AG04450 (cell line): ENCODE results near the gene SERP2. TPM values are rescaled to one million over a fixed set of nuclear protein-coding genes. Genes with fewer than 3 reads are reported as not detected.

ENCODE experiments used
- CTCF ChIA-PET: fragments of 300-600, 350-600 bp; formaldehyde crosslinking; extraction: SDS; loops from one replicate; lab custom pipeline; 2022; ENCODE audit warnings: antibody characterized with exemption, inconsistent platforms; lab: Charles Lee
- POLR2A ChIA-PET: fragments of 350-600 bp; formaldehyde crosslinking; extraction: SDS; loops from one replicate; lab custom pipeline; 2021; ENCODE audit warnings: antibody characterized with exemption, inconsistent platforms; lab: Yijun Ruan, JAX
- DNase-seq: peaks from one replicate; pipeline ENCODE4 v3.0.0-alpha.2; 2011; ENCODE audit warnings: low read depth, low spot score
- H3K27ac ChIP-seq: one replicate; pipeline ENCODE4 v1.5.1; 2012; ENCODE audit warnings: low read depth, low read length, control low read depth
- H3K27me3 ChIP-seq: one replicate; pipeline ENCODE4 v1.6.0; 2012; ENCODE audit warnings: low read length; ENCODE audit not compliant: control insufficient read depth, insufficient read depth
- H3K4me3 ChIP-seq: 2 replicates; pipeline ENCODE4 v1.5.1; 2011; ENCODE audit warnings: mild to moderate bottlenecking, low read depth, low read length, control low read depth
- H3K9me3 ChIP-seq: 2 replicates; pipeline ENCODE4 v1.5.1; 2012; ENCODE audit warnings: low read length; ENCODE audit not compliant: control insufficient read depth, insufficient read depth
- CTCF ChIP-seq: IDR thresholded peaks from 2 replicates; pipeline ENCODE4 v1.5.1; 2011; ENCODE audit warnings: low read depth, low read length, control low read depth, inconsistent platforms
- polyA plus RNA-seq: library from polyadenylated mRNA; depleted of rRNA; stranded (reverse); fragments of >200 nt; gene quantifications from 2 replicates; pipeline ENCODE4 v1.2.3, GENCODE V29; 2011

The SERP2 gene
- polyA plus RNA-seq, 1 experiment = 5.0 TPM

- Histone ChIP-seq H3K27ac (peak overlapping the region; percentile 53), H3K27me3 (no peaks in the 10 kb centered on the region), H3K9me3 (no peaks in the 10 kb centered on the region), H3K4me3 (peak overlapping the region; percentile 79)
- ChIA-PET POLR2A (interaction anchor here (0.5 to 2.3 kb wide), 26 partner anchors 11 to 770 kb away, joined by 3 to 17 read pairs (median 4); no protein-coding TSS in a partner anchor), CTCF (interaction anchor here (0.7 to 9.2 kb wide), 16 partner anchors 32 to 536 kb away, joined by 3 to 123 read pairs (median 5); no protein-coding TSS in a partner anchor)
- DNase-seq = peak; percentile 85
- no peak for TF ChIP-seq CTCF
These were observed 63.1 kb downstream of the SERP2 start for GRCh38 chr13:44436589-44437337.

- POLR2A ChIA-PET = interaction anchor here (0.6 to 2.3 kb wide), 19 partner anchors 12 to 532 kb away, joined by 3 to 17 read pairs (median 3); no protein-coding TSS in a partner anchor
- TF ChIP-seq CTCF = peak; percentile 49
- Histone ChIP-seq H3K4me3 (peak overlapping the region; percentile 66), H3K9me3 (no peaks in the 10 kb centered on the region), H3K27me3 (no peaks in the 10 kb centered on the region), H3K27ac (no peak overlapping the region)
- no peak for DNase-seq
- CTCF ChIA-PET = interaction anchor here (0.6 to 9.2 kb wide), 20 partner anchors 32 to 536 kb away, joined by 3 to 123 read pairs (median 4); no protein-coding TSS in a partner anchor
These were observed 64.0 kb downstream of the SERP2 start for GRCh38 chr13:44437356-44438233.

GRCh38 chr13:44438234-44438579 is 64.6 kb downstream of the SERP2 start:
- H3K27ac ChIP-seq = no peak overlapping the region
- H3K4me3 ChIP-seq = no peak overlapping the region
- no peaks in the 10 kb centered on the region for H3K9me3 ChIP-seq
- DNase-seq = no peak
- CTCF ChIA-PET = interaction anchor here (0.7 to 9.2 kb wide), 13 partner anchors 10 to 536 kb away, joined by 3 to 123 read pairs (median 4); no protein-coding TSS in a partner anchor
- POLR2A ChIA-PET = no interaction called here
- H3K27me3 ChIP-seq = no peaks in the 10 kb centered on the region
- no peak for TF ChIP-seq CTCF

GRCh38 chr13:44439452-44440024 is 65.9 kb downstream of the SERP2 start:
- no peaks in the 10 kb centered on the region for H3K27me3 ChIP-seq
- no peak overlapping the region for H3K27ac ChIP-seq
- DNase-seq = no peak
- ChIA-PET CTCF (interaction anchor here (0.7 to 9.2 kb wide), 8 partner anchors 253 to 535 kb away, joined by 3 to 123 read pairs (median 5); no protein-coding TSS in a partner anchor), POLR2A (no interaction called here)
- H3K4me3 ChIP-seq = no peak overlapping the region
- no peak for TF ChIP-seq CTCF
- no peaks in the 10 kb centered on the region for H3K9me3 ChIP-seq
